Osteoblast (primary cell): Measurements from ENCODE around the gene CELF4. TPM values are rescaled to one million over a fixed set of nuclear protein-coding genes. Genes with fewer than 3 reads are reported as not detected.
A peak's percentile ranks its signal among the peaks of the same experiment; 100 is the strongest.

Source experiments
- DNase-seq: peaks from one replicate; pipeline ENCODE4 v3.0.0; 2011; ENCODE audit warnings: low spot score, mixed read lengths; ENCODE audit not compliant: insufficient read length; ENCODE audit errors: missing footprints
- H2AFZ ChIP-seq: 2 replicates; pipeline ENCODE4 v1.6.0; 2011; ENCODE audit warnings: mild to moderate bottlenecking, low read length
- H3K27ac ChIP-seq: 2 replicates; pipeline ENCODE4 v1.5.1; 2011; ENCODE audit warnings: mild to moderate bottlenecking, low read depth, low read length, moderate library complexity
- H3K27me3 ChIP-seq: 2 replicates; pipeline ENCODE4 v1.6.0; 2012; ENCODE audit warnings: mild to moderate bottlenecking, control low read depth, inconsistent platforms, low read length, moderate library complexity; ENCODE audit not compliant: insufficient read depth
- H3K36me3 ChIP-seq: 2 replicates; pipeline ENCODE4 v1.5.1; 2011; ENCODE audit warnings: mild to moderate bottlenecking, low read length, control low read depth, moderate library complexity; ENCODE audit not compliant: insufficient read depth
- H3K4me1 ChIP-seq: 2 replicates; pipeline ENCODE4 v1.5.1; 2011; ENCODE audit warnings: mild to moderate bottlenecking, low read length, control low read depth, moderate library complexity; ENCODE audit not compliant: insufficient read depth
- H3K4me2 ChIP-seq: 2 replicates; pipeline ENCODE4 v1.6.0; 2011; ENCODE audit warnings: mild to moderate bottlenecking, low read length; ENCODE audit not compliant: insufficient read depth
- H3K4me3 ChIP-seq: fragments of 200-600 bp; sonication (generic); 3 replicates; pipeline ENCODE4 v1.5.1; 2012; ENCODE audit warnings: mild to moderate bottlenecking, low read length, inconsistent platforms; ENCODE audit not compliant: insufficient read depth
- H3K79me2 ChIP-seq: 2 replicates; pipeline ENCODE4 v1.6.0; 2012; ENCODE audit warnings: mild to moderate bottlenecking, low read length, control low read depth, inconsistent platforms; ENCODE audit not compliant: insufficient read depth
- H3K9me3 ChIP-seq: 2 replicates; pipeline ENCODE4 v1.5.1; 2011; ENCODE audit warnings: low read depth, low read length, control low read depth
- H4K20me1 ChIP-seq: 2 replicates; pipeline ENCODE4 v1.6.0; 2012; ENCODE audit warnings: mild to moderate bottlenecking, low read length, control low read depth; ENCODE audit not compliant: insufficient read depth
- total RNA-seq: library from RNA; depleted of rRNA; stranded (reverse); fragments of >200 nt; gene quantifications from 2 replicates; pipeline ENCODE4 v1.2.3, GENCODE V29; 2012
- TF ChIP-seq, protein P1 (sequence below): IDR thresholded peaks from 2 replicates; pipeline ENCODE4 v1.5.1; 2011; ENCODE audit warnings: mild to moderate bottlenecking, low read depth, low read length, moderate library complexity; ENCODE audit errors: extremely low read depth

The CELF4 gene
- total RNA-seq, 1 donor = not detected

DNA sequence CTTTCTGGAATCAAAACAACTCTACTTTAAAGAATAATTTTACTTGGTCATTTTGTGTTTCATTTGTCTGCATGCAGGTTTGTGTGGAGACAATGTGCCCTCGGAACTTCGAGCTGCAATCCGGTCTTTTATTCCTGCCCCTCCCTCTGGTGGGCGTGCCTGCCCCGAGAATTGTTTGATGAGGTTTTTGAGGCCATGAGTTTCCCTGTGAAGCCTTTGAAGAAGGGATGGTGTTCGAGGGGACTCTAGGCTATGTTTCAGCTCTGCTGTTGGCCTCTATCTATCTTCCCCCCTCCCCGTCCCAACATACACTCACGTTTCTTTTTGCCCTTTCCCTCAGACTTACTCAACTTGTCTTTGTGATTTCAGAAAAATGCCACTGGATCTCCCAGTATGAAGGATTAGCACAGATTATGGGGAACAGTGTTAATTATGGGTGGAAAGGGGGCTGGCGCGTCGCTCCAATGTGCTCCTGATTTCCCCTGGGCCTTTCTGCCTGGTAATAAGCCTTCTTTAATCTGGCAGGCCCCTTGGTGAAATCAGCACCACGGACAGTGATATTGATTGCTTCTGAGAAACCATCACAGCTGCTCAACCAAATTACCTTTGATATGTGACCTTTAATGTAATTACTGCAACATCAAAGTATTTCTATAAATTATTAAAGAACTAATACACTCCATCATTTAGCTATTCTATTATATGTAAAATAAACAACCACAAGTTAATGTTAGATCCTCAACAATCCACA lies 82.2 kb downstream of the CELF4 start:
- DNase-seq = peak; percentile 83
- no peaks in the 10 kb centered on the region for H3K9me3 ChIP-seq
- H3K27ac ChIP-seq = no peak overlapping the region
- H3K4me1 ChIP-seq = no peaks in the 10 kb centered on the region
- no peaks in the 10 kb centered on the region for H4K20me1 ChIP-seq
- H3K4me2 ChIP-seq = no peak overlapping the region
- TF ChIP-seq, protein P1, sequence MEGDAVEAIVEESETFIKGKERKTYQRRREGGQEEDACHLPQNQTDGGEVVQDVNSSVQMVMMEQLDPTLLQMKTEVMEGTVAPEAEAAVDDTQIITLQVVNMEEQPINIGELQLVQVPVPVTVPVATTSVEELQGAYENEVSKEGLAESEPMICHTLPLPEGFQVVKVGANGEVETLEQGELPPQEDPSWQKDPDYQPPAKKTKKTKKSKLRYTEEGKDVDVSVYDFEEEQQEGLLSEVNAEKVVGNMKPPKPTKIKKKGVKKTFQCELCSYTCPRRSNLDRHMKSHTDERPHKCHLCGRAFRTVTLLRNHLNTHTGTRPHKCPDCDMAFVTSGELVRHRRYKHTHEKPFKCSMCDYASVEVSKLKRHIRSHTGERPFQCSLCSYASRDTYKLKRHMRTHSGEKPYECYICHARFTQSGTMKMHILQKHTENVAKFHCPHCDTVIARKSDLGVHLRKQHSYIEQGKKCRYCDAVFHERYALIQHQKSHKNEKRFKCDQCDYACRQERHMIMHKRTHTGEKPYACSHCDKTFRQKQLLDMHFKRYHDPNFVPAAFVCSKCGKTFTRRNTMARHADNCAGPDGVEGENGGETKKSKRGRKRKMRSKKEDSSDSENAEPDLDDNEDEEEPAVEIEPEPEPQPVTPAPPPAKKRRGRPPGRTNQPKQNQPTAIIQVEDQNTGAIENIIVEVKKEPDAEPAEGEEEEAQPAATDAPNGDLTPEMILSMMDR = no peak
- no peaks in the 10 kb centered on the region for H3K79me2 ChIP-seq
- no peak overlapping the region for H2AFZ ChIP-seq
- no peak overlapping the region for H3K4me3 ChIP-seq
- peaks cover 24% of the 10 kb centered on the region for H3K27me3 ChIP-seq
- no peaks in the 10 kb centered on the region for H3K36me3 ChIP-seq

- Histone ChIP-seq H3K4me2 (no peak overlapping the region), H4K20me1 (no peaks in the 10 kb centered on the region), H3K27ac (no peak overlapping the region), H3K9me3 (no peaks in the 10 kb centered on the region), H3K4me1 (no peaks in the 10 kb centered on the region), H3K4me3 (no peak overlapping the region), H3K27me3 (peaks cover 24% of the 10 kb centered on the region), H3K79me2 (no peaks in the 10 kb centered on the region), H2AFZ (no peak overlapping the region), H3K36me3 (no peaks in the 10 kb centered on the region)
- TF ChIP-seq, protein P1 = no peak
- DNase-seq = peak; percentile 60
Measured at GRCh38 chr18:37482433-37482832, 83.2 kb downstream of the CELF4 start.

DNA sequence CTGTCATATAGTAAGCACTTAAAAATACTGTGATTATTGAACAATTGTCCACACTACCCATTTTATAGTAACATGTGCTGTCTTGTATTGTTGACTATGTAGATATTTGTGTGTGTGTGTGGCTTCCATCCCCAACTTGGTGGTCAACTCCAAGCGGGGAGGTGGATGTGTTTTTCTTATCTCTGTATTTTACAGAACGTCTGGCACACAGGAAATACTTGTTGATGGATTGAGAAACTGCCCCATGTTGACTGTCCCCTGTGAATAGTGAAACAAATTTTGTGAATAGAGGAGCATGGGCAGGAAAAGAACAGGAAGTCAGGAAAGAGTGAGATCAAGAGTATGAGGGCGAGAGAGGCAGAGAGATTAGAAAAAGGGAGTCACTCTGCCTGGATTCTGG lies 83.6 kb downstream of the CELF4 start:
- Histone ChIP-seq H3K4me3 (no peak overlapping the region), H2AFZ (no peak overlapping the region), H3K27me3 (peaks cover 21% of the 10 kb centered on the region), H3K4me2 (no peak overlapping the region), H3K4me1 (no peaks in the 10 kb centered on the region), H4K20me1 (no peaks in the 10 kb centered on the region), H3K9me3 (no peaks in the 10 kb centered on the region), H3K36me3 (no peaks in the 10 kb centered on the region), H3K27ac (no peak overlapping the region), H3K79me2 (no peaks in the 10 kb centered on the region)
- no peak for DNase-seq
- TF ChIP-seq, protein P1 = no peak

DNA sequence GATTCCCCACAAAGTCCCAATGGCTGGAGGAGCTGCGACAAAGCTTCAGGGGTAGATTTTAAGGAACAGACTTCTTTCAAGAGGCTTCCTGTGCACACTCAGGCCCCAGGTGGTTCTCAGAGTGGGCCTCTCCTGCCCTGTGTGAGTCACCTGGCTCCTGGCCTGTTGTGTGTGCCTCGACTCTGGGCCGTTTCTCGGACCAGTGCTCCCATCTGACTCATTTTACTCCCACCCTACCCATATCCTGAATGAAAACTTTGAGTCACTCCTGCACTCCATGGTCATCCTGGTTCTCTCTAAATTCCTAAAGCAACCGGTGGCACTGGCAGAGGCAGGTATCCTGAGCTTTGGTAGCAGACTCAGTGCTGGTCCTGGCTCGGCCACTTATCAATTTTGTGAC lies 84.1 kb downstream of the CELF4 start:
- Histone ChIP-seq H3K9me3 (no peaks in the 10 kb centered on the region), H3K4me1 (no peaks in the 10 kb centered on the region), H3K36me3 (no peaks in the 10 kb centered on the region), H3K4me3 (no peak overlapping the region), H3K4me2 (no peak overlapping the region), H3K27me3 (peaks cover 16% of the 10 kb centered on the region), H2AFZ (no peak overlapping the region), H3K27ac (no peak overlapping the region), H3K79me2 (no peaks in the 10 kb centered on the region), H4K20me1 (no peaks in the 10 kb centered on the region)
- TF ChIP-seq, protein P1 = no peak
- DNase-seq = peak; percentile 43
